HCT116 (cell line): ENCODE data around the gene PRICKLE1.

ENCODE experiments used
- POLR2A ChIP-seq: IDR thresholded peaks from 2 replicates; pipeline ENCODE4 v1.7.0; 2011; ENCODE audit warnings: borderline replicate concordance; ENCODE audit not compliant: insufficient read depth, insufficient read length; ENCODE audit errors: extremely low read depth
- POLR2AphosphoS5 ChIP-seq: IDR thresholded peaks from 2 replicates; pipeline ENCODE4 v1.6.1; 2011; ENCODE audit warnings: mild to moderate bottlenecking, low read depth, low read length, moderate library complexity
- ZNF274 ChIP-seq: fragments of 200-500 bp; sonication (Bioruptor generic); IDR thresholded peaks from 2 replicates; pipeline ENCODE4 v1.6.1; 2014; ENCODE audit warnings: mild to moderate bottlenecking, low read depth, low read length, inconsistent platforms
- TF ChIP-seq, protein P1 (sequence below), 3 experiments: fragments of 200-600 bp in 1 of 3; sonication (generic) in 1 of 3; IDR thresholded peaks in 2 of 3; conservative IDR thresholded peaks in 1 of 3; 2 replicates each; pipeline ENCODE4 v1.5.1; 2012 to 2017; ENCODE audit warnings: low read depth in 2 of 3, low read length in 2 of 3, antibody characterized with exemption in 1 of 3, borderline replicate concordance in 1 of 3, control low read depth in 1 of 3, mild to moderate bottlenecking in 1 of 3, mixed read lengths in 1 of 3, mixed run types in 1 of 3, moderate library complexity in 1 of 3; ENCODE audit not compliant: insufficient read depth in 1 of 3

- TF ChIP-seq POLR2AphosphoS5 (no peak), POLR2A (no peak), ZNF274 (no peak)
- TF ChIP-seq, protein P1, sequence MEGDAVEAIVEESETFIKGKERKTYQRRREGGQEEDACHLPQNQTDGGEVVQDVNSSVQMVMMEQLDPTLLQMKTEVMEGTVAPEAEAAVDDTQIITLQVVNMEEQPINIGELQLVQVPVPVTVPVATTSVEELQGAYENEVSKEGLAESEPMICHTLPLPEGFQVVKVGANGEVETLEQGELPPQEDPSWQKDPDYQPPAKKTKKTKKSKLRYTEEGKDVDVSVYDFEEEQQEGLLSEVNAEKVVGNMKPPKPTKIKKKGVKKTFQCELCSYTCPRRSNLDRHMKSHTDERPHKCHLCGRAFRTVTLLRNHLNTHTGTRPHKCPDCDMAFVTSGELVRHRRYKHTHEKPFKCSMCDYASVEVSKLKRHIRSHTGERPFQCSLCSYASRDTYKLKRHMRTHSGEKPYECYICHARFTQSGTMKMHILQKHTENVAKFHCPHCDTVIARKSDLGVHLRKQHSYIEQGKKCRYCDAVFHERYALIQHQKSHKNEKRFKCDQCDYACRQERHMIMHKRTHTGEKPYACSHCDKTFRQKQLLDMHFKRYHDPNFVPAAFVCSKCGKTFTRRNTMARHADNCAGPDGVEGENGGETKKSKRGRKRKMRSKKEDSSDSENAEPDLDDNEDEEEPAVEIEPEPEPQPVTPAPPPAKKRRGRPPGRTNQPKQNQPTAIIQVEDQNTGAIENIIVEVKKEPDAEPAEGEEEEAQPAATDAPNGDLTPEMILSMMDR (IDR thresholded peaks at IDR 0.05 in 2 of 3, conservative IDR thresholded peaks at IDR 0.05 in 1 of 3; ENCODE audit: borderline replicate concordance in 1 of 3, insufficient read depth in 1 of 3, low read depth in 2 of 3, low read length in 2 of 3): no peak
Observed at GRCh38 chr12:42486407-42486806, 103.1 kb downstream of the PRICKLE1 start.
